ENCODE results near the gene SH2D3A. TPM values are rescaled to one million over a fixed set of nuclear protein-coding genes. Genes with fewer than 3 reads are reported as not detected.

Gene SH2D3A
- total and polyA plus RNA-seq, 2 donors from 2014 or later, result 12.5 to 35.4 TPM

GRCh38 chr19:6793973-6794372 is 26.7 kb upstream of the SH2D3A start:
- no peak for DNase-seq
- no peak overlapping the region for H3K9ac ChIP-seq (ENCODE audit: low read length in 3 of 3)
- no peak overlapping the region for H3K4me3 ChIP-seq (ENCODE audit: low read length in 3 of 3)
- H3K27ac ChIP-seq (ENCODE audit: low read depth in 2 of 2, low read length in 2 of 2), result no peak overlapping the region
- intact Hi-C loops (cut with DNase I), result no loop called here
- no peaks in the 10 kb centered on the region for H3K4me1 ChIP-seq (ENCODE audit: control insufficient read depth in 2 of 3, insufficient read depth in 2 of 3, low read depth in 1 of 3, low read length in 3 of 3)
- H3K9me3 ChIP-seq (ENCODE audit: control insufficient read depth in 2 of 3, insufficient read depth in 1 of 3, low read length in 3 of 3), result peaks cover 0 to 5% (median 0%) of the 10 kb centered on the region in 3 donors
- H3K27me3 ChIP-seq (ENCODE audit: control insufficient read depth, insufficient read depth, low read length), result no peaks in the 10 kb centered on the region
- FAIRE-seq, result no peak
- no peaks in the 10 kb centered on the region for H3K36me3 ChIP-seq (ENCODE audit: control insufficient read depth in 2 of 3, insufficient read depth in 3 of 3, low read length in 3 of 3)
- no peak for TF ChIP-seq CTCF (IDR thresholded peaks at IDR 0.05; ENCODE audit: borderline replicate concordance, extremely low read depth, insufficient read depth)

DNA sequence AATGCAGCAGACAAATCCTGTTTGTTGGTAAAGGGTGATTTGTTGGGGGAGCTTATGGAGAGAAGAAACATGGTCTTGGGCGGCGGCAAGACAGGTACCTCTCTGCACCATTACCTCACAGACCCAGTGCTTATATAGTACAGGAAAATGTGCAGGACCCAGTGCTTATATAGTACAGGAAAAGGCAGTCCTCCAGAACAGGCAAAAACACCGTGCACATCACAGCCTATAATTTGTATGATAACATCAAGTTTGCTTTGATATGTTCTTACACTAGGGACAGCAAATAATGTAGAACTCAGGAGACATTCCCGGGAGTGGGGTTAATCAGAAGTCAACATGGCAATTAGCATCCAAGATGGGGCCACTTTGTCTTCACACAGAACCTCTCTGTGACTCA is 26.2 kb upstream of the SH2D3A start:
- TF ChIP-seq CTCF (IDR thresholded peaks at IDR 0.05; ENCODE audit: borderline replicate concordance, extremely low read depth, insufficient read depth), result no peak
- intact Hi-C loops (cut with DNase I), result no loop called here
- no peak overlapping the region for H3K27ac ChIP-seq (ENCODE audit: low read depth in 2 of 2, low read length in 2 of 2)
- no peak for FAIRE-seq
- H3K36me3 ChIP-seq (ENCODE audit: control insufficient read depth in 2 of 3, insufficient read depth in 3 of 3, low read length in 3 of 3), result no peaks in the 10 kb centered on the region
- DNase-seq, result no peak
- no peaks in the 10 kb centered on the region for H3K4me1 ChIP-seq (ENCODE audit: control insufficient read depth in 2 of 3, insufficient read depth in 2 of 3, low read depth in 1 of 3, low read length in 3 of 3)
- H3K27me3 ChIP-seq (ENCODE audit: control insufficient read depth, insufficient read depth, low read length), result no peaks in the 10 kb centered on the region
- H3K4me3 ChIP-seq (ENCODE audit: low read length in 3 of 3), result no peak overlapping the region
- peaks cover 0 to 5% (median 0%) of the 10 kb centered on the region in 3 donors for H3K9me3 ChIP-seq (ENCODE audit: control insufficient read depth in 2 of 3, insufficient read depth in 1 of 3, low read length in 3 of 3)
- no peak overlapping the region for H3K9ac ChIP-seq (ENCODE audit: low read length in 3 of 3)

DNA sequence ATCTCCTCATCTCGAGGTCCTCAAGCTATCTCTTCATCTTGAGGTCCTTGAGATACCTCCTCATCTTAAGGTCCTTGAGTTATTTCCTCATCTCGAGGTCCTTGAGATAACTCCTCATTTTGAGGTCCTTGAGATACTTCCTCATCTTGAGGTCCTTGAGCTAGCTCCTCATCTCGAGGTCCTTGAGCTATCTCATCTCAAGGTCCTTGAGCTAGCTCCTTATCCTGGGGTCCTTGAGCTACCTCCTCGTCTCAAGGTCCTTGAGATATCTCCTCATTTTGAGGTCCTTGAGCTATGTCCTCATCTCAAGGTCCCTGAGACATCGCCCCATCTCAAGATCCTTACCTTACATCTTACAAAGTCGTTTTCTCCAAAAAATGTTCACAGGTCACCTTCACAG is 24.0 kb upstream of the SH2D3A start:
- FAIRE-seq (no peak), DNase-seq (no peak)
- no peaks in the 10 kb centered on the region for H3K27me3 ChIP-seq (ENCODE audit: control insufficient read depth, insufficient read depth, low read length)

More for the DNA sequence above, 24.0 kb upstream of the SH2D3A start:
- Histone ChIP-seq H3K9ac (ENCODE audit: low read length in 3 of 3) (no peak overlapping the region), H3K4me1 (ENCODE audit: control insufficient read depth in 2 of 3, insufficient read depth in 2 of 3, low read depth in 1 of 3, low read length in 3 of 3) (no peaks in the 10 kb centered on the region), H3K27ac (ENCODE audit: low read depth in 2 of 2, low read length in 2 of 2) (no peak overlapping the region), H3K36me3 (ENCODE audit: control insufficient read depth in 2 of 3, insufficient read depth in 3 of 3, low read length in 3 of 3) (no peaks in the 10 kb centered on the region), H3K9me3 (ENCODE audit: control insufficient read depth in 2 of 3, insufficient read depth in 1 of 3, low read length in 3 of 3) (peaks cover 0 to 5% (median 0%) of the 10 kb centered on the region in 3 donors), H3K4me3 (ENCODE audit: low read length in 3 of 3) (no peak overlapping the region)
- TF ChIP-seq CTCF (IDR thresholded peaks at IDR 0.05; ENCODE audit: borderline replicate concordance, extremely low read depth, insufficient read depth), result no peak
- intact Hi-C loops (cut with DNase I), result no loop called here
